Keratinocyte (primary cell): ENCODE measurements around the gene ARSB. TPM values are rescaled to one million over a fixed set of nuclear protein-coding genes. Genes with fewer than 3 reads are reported as not detected.

Experiments
- DNase-seq: peaks from one replicate; pipeline ENCODE4 v3.0.0-alpha.2; 2011; ENCODE audit warnings: low read depth, missing footprints, low spot score
- FAIRE-seq: peaks from 2 replicates; lab custom pipeline; 2011; peaks lifted over from hg19 to GRCh38; lab: Jason Lieb, UNC
- H2AFZ ChIP-seq: 2 replicates; pipeline ENCODE4 v1.6.0; 2012; ENCODE audit warnings: low read length, control low read depth, inconsistent platforms; ENCODE audit not compliant: control insufficient read depth
- H3K27ac ChIP-seq: 2 replicates; pipeline ENCODE4 v1.5.1; 2011; ENCODE audit warnings: low read length; ENCODE audit not compliant: control insufficient read depth, insufficient read depth
- H3K27me3 ChIP-seq: 3 replicates; pipeline ENCODE4 v1.6.0; 2011; ENCODE audit warnings: low read length; ENCODE audit not compliant: control insufficient read depth, insufficient read depth; ENCODE audit errors: extremely low read depth
- H3K36me3 ChIP-seq, 2 experiments: 2 replicates in 1 of 2; 3 replicates in 1 of 2; pipeline ENCODE4 v1.5.1; 2011; ENCODE audit warnings: low read length in 2 of 2, mild to moderate bottlenecking in 1 of 2; ENCODE audit not compliant: control insufficient read depth in 2 of 2, insufficient read depth in 2 of 2; ENCODE audit errors: extremely low read depth in 1 of 2
- H3K4me1 ChIP-seq: 3 replicates; pipeline ENCODE4 v1.5.1; 2011; ENCODE audit warnings: low read length; ENCODE audit not compliant: control insufficient read depth, insufficient read depth; ENCODE audit errors: extremely low read depth
- H3K4me2 ChIP-seq: 3 replicates; pipeline ENCODE4 v1.6.0; 2011; ENCODE audit warnings: low read depth, low read length; ENCODE audit not compliant: control insufficient read depth, insufficient read depth; ENCODE audit errors: extremely low read depth
- H3K4me3 ChIP-seq, 3 experiments: fragments of 200-600 bp in 1 of 3; sonication (generic) in 1 of 3; 2 replicates in 2 of 3; 3 replicates in 1 of 3; pipeline ENCODE4 v1.5.1; 2011 to 2016; ENCODE audit warnings: low read length in 3 of 3, mild to moderate bottlenecking in 3 of 3, control low read depth in 2 of 3, inconsistent platforms in 1 of 3, low read depth in 1 of 3, mixed read lengths in 1 of 3, mixed run types in 1 of 3, moderate library complexity in 1 of 3; ENCODE audit not compliant: control insufficient read depth in 2 of 3, insufficient read depth in 2 of 3; ENCODE audit errors: extremely low read depth in 1 of 3
- H3K79me2 ChIP-seq: 2 replicates; pipeline ENCODE4 v1.6.0; 2012; ENCODE audit warnings: low read length; ENCODE audit not compliant: control insufficient read depth, insufficient read depth
- H3K9ac ChIP-seq: 3 replicates; pipeline ENCODE4 v1.6.0; 2011; ENCODE audit warnings: low read length; ENCODE audit not compliant: control insufficient read depth, insufficient read depth; ENCODE audit errors: extremely low read depth
- H3K9me1 ChIP-seq: 3 replicates; pipeline ENCODE4 v1.6.0; 2011; ENCODE audit warnings: low read length; ENCODE audit not compliant: control insufficient read depth, insufficient read depth; ENCODE audit errors: extremely low read depth
- H3K9me3 ChIP-seq: 2 replicates; pipeline ENCODE4 v1.5.1; 2012; ENCODE audit warnings: low read depth, low read length; ENCODE audit not compliant: control insufficient read depth
- H4K20me1 ChIP-seq: 3 replicates; pipeline ENCODE4 v1.6.0; 2011; ENCODE audit warnings: low read length; ENCODE audit not compliant: control insufficient read depth, insufficient read depth; ENCODE audit errors: extremely low read depth
- EZH2 ChIP-seq: IDR thresholded peaks from one replicate; pipeline ENCODE4 v1.6.1; 2012; ENCODE audit warnings: inconsistent platforms, mild to moderate bottlenecking, low read length, moderate library complexity
- dilution Hi-C: fragments of 300-500 bp; cut with MboI; formaldehyde crosslinking; loops from one replicate; pipeline ENCODE4 v1.7.0; 2020; ENCODE audit warnings: low sequenced_read_pairs; ENCODE audit not compliant: extremely low pct_ligation_motif_present
- polyA plus RNA-seq, 5 experiments: library from polyadenylated mRNA; depleted of rRNA in 3 of 5; stranded (reverse) in 3 of 5; stranded (forward) in 1 of 5; unstranded in 1 of 5; fragments of >200 nt; gene quantifications; 1 replicate in 1 of 5; 2 replicates in 3 of 5; 3 replicates in 1 of 5; pipeline versions ENCODE4 v1.2.1 to v1.2.3, GENCODE V29; 2011 to 2012; ENCODE audit warnings: missing spikeins in 2 of 5, low read depth in 1 of 5, low replicate concordance in 1 of 5
- TF ChIP-seq, protein P1 (sequence below), 3 experiments: IDR thresholded peaks in 1 of 3; conservative IDR thresholded peaks in 1 of 3; optimal IDR thresholded peaks in 1 of 3; 2 replicates in 2 of 3; 3 replicates in 1 of 3; pipeline versions ENCODE3 to v1.5.1; 2011; ENCODE audit warnings: low read length in 3 of 3, mild to moderate bottlenecking in 3 of 3, moderate library complexity in 2 of 3, control low read depth in 1 of 3, inconsistent platforms in 1 of 3; ENCODE audit not compliant: insufficient read depth in 2 of 3; ENCODE audit errors: extremely low read depth in 1 of 3

Gene ARSB
- polyA plus RNA-seq, 1 donor (not counting 4 experiments of a cell fraction or from before 2014, with no cell fraction given) = 4.5 TPM

DNA sequence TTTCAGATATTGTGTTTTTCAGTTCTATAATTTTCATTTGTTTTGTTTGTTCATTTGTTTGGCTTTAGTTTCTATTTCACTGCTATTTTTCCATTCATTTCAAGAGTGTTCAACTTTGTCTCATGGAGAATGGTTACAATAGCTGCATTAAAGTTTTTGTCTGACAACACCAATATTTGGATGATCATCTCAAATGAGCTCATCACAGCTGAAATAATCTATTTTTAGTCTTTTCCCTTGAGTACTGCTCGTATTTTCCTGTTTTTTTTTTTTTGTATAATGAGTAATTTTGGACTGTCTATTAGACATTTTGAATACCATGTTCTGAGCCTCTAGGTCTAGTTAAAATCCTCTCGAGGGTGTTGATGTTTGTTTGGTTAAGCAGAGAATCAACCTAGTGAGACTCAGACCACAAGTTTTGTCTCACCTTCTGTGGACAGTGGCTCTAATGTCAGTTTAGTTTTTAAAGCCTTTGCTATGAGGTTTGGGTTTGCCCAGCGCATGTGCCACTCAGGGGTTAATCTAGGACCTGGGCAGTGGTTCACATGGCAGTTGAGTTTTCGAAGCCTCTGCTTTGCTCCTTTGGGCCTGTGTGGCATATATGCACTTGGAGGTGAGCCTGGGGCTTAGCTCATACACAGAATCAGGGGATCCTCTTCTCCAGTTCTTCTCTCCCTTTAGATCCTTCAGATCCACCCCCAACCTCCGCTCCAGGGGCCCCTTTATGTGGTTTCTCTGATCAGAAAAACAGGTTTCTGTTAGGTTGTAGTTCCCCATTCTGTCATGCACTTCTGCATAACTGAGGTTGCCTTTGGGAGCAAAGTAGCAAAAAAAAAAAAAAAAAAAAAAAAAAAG lies 79.8 kb downstream of the ARSB start:
- no peaks in the 10 kb centered on the region for H3K36me3 ChIP-seq
- no peak overlapping the region for H3K27ac ChIP-seq
- H3K4me3 ChIP-seq = no peak overlapping the region
- no peaks in the 10 kb centered on the region for H3K79me2 ChIP-seq
- no peaks in the 10 kb centered on the region for H3K27me3 ChIP-seq
- H3K4me2 ChIP-seq = no peak overlapping the region
- FAIRE-seq (no peak), DNase-seq (no peak)
- no peaks in the 10 kb centered on the region for H3K9me3 ChIP-seq
- no peak overlapping the region for H3K9ac ChIP-seq
- no peaks in the 10 kb centered on the region for H3K4me1 ChIP-seq
- H4K20me1 ChIP-seq = no peaks in the 10 kb centered on the region
- dilution Hi-C loops = no loop called here
- TF ChIP-seq, protein P1, sequence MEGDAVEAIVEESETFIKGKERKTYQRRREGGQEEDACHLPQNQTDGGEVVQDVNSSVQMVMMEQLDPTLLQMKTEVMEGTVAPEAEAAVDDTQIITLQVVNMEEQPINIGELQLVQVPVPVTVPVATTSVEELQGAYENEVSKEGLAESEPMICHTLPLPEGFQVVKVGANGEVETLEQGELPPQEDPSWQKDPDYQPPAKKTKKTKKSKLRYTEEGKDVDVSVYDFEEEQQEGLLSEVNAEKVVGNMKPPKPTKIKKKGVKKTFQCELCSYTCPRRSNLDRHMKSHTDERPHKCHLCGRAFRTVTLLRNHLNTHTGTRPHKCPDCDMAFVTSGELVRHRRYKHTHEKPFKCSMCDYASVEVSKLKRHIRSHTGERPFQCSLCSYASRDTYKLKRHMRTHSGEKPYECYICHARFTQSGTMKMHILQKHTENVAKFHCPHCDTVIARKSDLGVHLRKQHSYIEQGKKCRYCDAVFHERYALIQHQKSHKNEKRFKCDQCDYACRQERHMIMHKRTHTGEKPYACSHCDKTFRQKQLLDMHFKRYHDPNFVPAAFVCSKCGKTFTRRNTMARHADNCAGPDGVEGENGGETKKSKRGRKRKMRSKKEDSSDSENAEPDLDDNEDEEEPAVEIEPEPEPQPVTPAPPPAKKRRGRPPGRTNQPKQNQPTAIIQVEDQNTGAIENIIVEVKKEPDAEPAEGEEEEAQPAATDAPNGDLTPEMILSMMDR (optimal IDR thresholded peaks at IDR 0.05 in 1 of 3, IDR thresholded peaks at IDR 0.05 in 1 of 3, conservative IDR thresholded peaks at IDR 0.05 in 1 of 3; ENCODE audit: extremely low read depth in 1 of 3, insufficient read depth in 2 of 3, low read length in 3 of 3) = no peak
- no peak for TF ChIP-seq EZH2
- no peak overlapping the region for H2AFZ ChIP-seq
- H3K9me1 ChIP-seq = no peaks in the 10 kb centered on the region

DNA sequence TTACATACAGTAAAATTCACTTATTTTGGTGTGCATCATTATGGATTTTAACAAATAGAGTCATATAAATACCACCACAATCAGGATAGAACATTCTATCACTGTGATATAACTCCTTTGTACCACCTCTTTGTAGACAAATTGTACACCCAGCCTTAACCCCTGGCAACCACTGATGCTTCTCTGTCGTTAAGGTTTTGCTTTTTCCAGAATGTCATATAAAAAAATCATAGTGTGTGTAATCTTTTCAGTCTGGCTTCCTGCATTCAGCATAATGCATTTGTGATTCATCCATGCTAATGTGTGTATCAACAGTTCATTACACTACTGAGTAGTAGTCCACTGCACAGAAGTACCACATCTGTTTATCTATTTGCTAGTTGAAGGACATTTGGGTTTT lies 81.2 kb downstream of the ARSB start:
- no peak overlapping the region for H2AFZ ChIP-seq
- FAIRE-seq = no peak
- H3K4me1 ChIP-seq = no peaks in the 10 kb centered on the region
- no peak overlapping the region for H3K27ac ChIP-seq
- dilution Hi-C loops = no loop called here
- no peak for DNase-seq
- no peak overlapping the region for H3K9ac ChIP-seq
- no peaks in the 10 kb centered on the region for H4K20me1 ChIP-seq
- TF ChIP-seq, protein P1 (optimal IDR thresholded peaks at IDR 0.05 in 1 of 3, IDR thresholded peaks at IDR 0.05 in 1 of 3, conservative IDR thresholded peaks at IDR 0.05 in 1 of 3; ENCODE audit: extremely low read depth in 1 of 3, insufficient read depth in 2 of 3, low read length in 3 of 3) = no peak
- no peak for TF ChIP-seq EZH2
- H3K4me3 ChIP-seq = no peak overlapping the region
- no peaks in the 10 kb centered on the region for H3K36me3 ChIP-seq
- H3K9me1 ChIP-seq = no peaks in the 10 kb centered on the region
- no peaks in the 10 kb centered on the region for H3K9me3 ChIP-seq
- H3K79me2 ChIP-seq = no peaks in the 10 kb centered on the region
- no peak overlapping the region for H3K4me2 ChIP-seq
- H3K27me3 ChIP-seq = no peaks in the 10 kb centered on the region
